WI38 (cell line): Measurements from ENCODE around the gene HPSE.
A peak's percentile ranks its signal among the peaks of the same experiment; 100 is the strongest.
"Not testable (repeated sequence)": the region's sequence is repeated elsewhere in the genome, so short reads cannot be mapped to it uniquely, and the experiment has no call there.

ENCODE experiments used
- H3K4me3 ChIP-seq: 2 replicates; pipeline ENCODE4 v1.5.1; 2011; ENCODE audit warnings: low read depth, mild to moderate bottlenecking, control low read depth, low read length
- CTCF ChIP-seq: IDR thresholded peaks from 2 replicates; pipeline ENCODE4 v1.5.1; 2012; ENCODE audit warnings: low read depth, mild to moderate bottlenecking, control low read depth, low read length

The HPSE gene

DNA sequence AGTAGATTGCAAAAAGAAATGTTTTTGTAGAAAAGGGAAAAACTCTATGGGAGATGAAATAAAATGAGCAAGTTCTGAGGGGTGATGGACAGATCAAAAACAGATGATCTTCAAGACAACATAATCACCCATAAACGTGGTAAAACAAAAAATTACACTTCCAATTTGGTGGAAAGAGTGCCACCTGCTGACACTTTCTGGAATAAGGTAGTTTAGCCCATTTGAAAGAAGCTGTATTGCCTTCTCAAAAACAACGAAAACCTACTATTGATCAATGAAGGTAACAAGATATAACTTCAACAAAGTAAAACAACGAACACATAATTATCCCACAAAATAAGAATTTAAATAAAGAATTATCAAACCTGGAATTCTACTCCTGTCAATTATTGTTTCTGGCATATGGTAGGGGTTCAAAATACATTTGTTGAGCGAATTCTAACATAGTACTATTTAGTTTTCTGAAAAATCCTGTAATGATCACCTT lies 52.6 kb downstream of the HPSE start:
- peak; percentile 56; the same call in 1 of the 2 replicates for TF ChIP-seq CTCF
- H3K4me3 ChIP-seq = no peak overlapping the region

- no peak overlapping the region for H3K4me3 ChIP-seq
- no peak for TF ChIP-seq CTCF
Observed at GRCh38 chr4:83281307-83281706, 53.3 kb downstream of the HPSE start.

GRCh38 chr4:83276299-83277040 lies 58.2 kb downstream of the HPSE start:
- H3K4me3 ChIP-seq = no peak overlapping the region
- no peak for TF ChIP-seq CTCF

GRCh38 chr4:83273926-83274325 lies 60.7 kb downstream of the HPSE start:
- H3K4me3 ChIP-seq = not testable (repeated sequence)

DNA sequence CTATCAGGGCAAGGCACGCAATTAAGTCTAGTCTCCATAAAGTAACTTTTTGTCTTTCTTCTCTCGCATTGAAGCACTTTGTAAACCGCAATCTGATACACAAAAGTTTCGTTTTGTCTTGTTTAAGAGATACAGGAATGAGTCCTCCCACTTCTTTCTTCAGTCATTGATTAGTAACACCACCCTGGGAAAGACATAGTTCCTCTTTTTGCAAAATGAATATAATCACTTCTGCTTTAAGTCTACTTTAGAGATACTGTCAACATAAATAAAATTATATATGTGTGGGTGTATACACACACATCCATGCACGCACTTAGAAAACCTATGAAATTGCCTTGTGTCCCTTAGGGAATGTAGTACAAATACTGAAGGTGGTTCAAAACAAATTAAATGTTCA lies 61.7 kb downstream of the HPSE start:
- TF ChIP-seq CTCF = no peak
- no peak overlapping the region for H3K4me3 ChIP-seq

- no peak overlapping the region for H3K4me3 ChIP-seq
- TF ChIP-seq CTCF = no peak
Observed at GRCh38 chr4:83269256-83269655, 65.4 kb downstream of the HPSE start.

GRCh38 chr4:83268491-83268890 lies 66.2 kb downstream of the HPSE start:
- no peak overlapping the region for H3K4me3 ChIP-seq

More at GRCh38 chr4:83268491-83268890, 66.2 kb downstream of the HPSE start:
- no peak for TF ChIP-seq CTCF
